Activated CD4-positive, alpha-beta T cell treated with anti-CD3 and anti-CD28 coated beads for 36 hours (primary cell): Measurements from ENCODE around the gene TMEM165. TPM values are rescaled to one million over a fixed set of nuclear protein-coding genes. Genes with fewer than 3 reads are reported as not detected.

Source experiments
- ATAC-seq: fragments of 200-7000 bp; cut with Tn5 transposase; one replicate; pipeline ENCODE4 v1.10.0; 2021; ENCODE audit warnings: mild to moderate bottlenecking, moderate library complexity
- CTCF ChIA-PET: fragments of 350-600 bp; sonication (Branson Sonifier 250); formaldehyde crosslinking; loops from one replicate; lab custom pipeline; 2021; ENCODE audit warnings: antibody characterized with exemption; lab: Charles Lee
- POLR2A ChIA-PET: fragments of 350-600 bp; sonication (Branson Sonifier 250); formaldehyde crosslinking; loops from one replicate; lab custom pipeline; 2021; ENCODE audit warnings: antibody characterized with exemption, inconsistent platforms; lab: Charles Lee
- DNase-seq: peaks from one replicate; pipeline ENCODE4 v3.0.0-alpha.2; 2020
- H3K27ac Mint-ChIP-seq: one replicate; pipeline ENCODE4 v1.8.0; 2021; ENCODE audit warnings: mixed read lengths
- H3K27me3 Mint-ChIP-seq: one replicate; pipeline ENCODE4 v1.8.0; 2021; ENCODE audit warnings: mixed read lengths
- H3K36me3 Mint-ChIP-seq: one replicate; pipeline ENCODE4 v1.8.0; 2021; ENCODE audit warnings: low read depth, mixed read lengths
- H3K4me1 Mint-ChIP-seq: one replicate; pipeline ENCODE4 v1.8.0; 2021; ENCODE audit warnings: mixed read lengths
- H3K4me3 Mint-ChIP-seq: one replicate; pipeline ENCODE4 v1.8.0; 2021; ENCODE audit warnings: mild to moderate bottlenecking, moderate library complexity, mixed read lengths
- H3K9me3 Mint-ChIP-seq: one replicate; pipeline ENCODE4 v1.8.0; 2021; ENCODE audit warnings: low read depth, mixed read lengths
- intact Hi-C, 2 experiments: fragments of 100-400 bp; cut with DNase I in 1 of 2; cut with micrococcal nuclease in 1 of 2; formaldehyde crosslinking; loops; one replicate each; pipeline versions ENCODE4 v1.14.2 to v1.15.1; 2022 to 2024; cut with DNase I, micrococcal nuclease
- total RNA-seq, 2 experiments: library from RNA; stranded (reverse); gene quantifications; one replicate each; pipeline ENCODE4 v1.2.3, GENCODE V29; 2021

Gene TMEM165
- total RNA-seq, 2 experiments from 2014 or later, result 43.4 to 49.5 TPM

DNA sequence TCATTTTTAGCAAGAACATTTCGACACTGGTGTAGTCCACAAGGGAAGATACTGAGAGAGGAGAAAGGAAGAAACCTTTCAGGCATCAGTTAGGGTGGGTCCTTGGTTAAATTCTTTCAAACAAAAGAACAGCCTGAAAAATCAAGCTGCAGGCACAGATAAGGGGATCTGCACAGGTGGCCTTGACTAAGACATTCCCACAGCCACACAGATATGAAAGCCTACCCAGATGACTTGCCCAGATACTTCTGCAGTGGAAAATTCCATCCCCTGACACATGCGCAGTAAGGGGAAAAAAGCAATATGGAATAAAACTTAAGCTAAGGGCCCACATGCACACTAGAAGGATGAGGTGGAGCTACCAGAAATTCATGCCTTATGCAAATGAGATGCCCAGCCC, 8.9 kb upstream of the TMEM165 start:
- Mint-ChIP-seq H3K4me3 (no peak overlapping the region), H3K27ac (no peak overlapping the region), H3K9me3 (no peaks in the 10 kb centered on the region), H3K27me3 (no peaks in the 10 kb centered on the region), H3K36me3 (no peaks in the 10 kb centered on the region), H3K4me1 (peaks cover 13% of the 10 kb centered on the region)
- intact Hi-C loops, result no loop called here
- POLR2A ChIA-PET, result no interaction called here
- ATAC-seq, result peak; percentile 57
- DNase-seq, result no peak
- CTCF ChIA-PET, result no interaction called here

DNA sequence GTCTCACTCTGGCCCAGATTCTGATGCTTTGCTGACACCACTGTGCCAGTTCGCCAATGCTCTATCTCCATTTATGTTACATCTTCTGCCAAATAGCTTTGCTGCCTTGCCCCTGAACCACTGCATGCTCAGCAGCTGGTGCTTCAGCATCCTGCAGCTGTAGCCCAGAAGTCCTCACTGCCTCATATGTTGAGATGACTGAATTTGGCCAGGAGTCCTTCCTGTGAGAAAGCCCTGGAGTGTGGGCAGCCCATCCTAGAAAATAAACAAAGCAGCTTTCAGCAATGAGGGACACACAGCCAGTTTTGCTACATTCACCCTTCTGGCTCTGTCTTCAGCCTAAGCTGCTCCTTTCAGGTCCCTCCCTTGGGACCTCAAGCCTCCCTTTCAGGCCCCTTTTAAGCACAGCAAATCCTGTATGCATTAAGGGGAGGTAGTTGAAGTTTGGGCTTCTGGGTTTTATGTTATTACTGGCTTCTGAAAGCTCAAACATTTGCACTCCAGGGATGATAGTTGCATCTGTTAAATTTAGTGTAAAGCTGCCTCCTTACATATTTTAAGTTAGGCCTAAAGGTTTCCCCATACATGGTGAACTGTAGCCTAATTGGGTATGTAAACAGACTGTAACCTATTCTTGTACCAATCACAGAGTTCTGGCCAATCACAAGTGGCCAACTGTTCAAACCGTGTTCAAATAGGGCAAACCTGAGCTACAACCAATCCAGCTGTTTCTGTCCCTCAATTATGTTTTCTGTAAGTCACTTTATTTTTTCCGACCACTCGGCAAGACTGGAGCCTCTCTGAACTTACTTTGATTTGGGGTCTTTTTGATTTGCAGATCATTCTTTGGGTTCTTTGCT, 2.1 kb upstream of the TMEM165 start:
- DNase-seq (no peak), ATAC-seq (no peak)
- H3K9me3 Mint-ChIP-seq, result no peaks in the 10 kb centered on the region
- H3K27ac Mint-ChIP-seq, result peak overlapping the region; percentile 26
- intact Hi-C loops, result loop anchor here in 1 of 2 experiments (2.0 kb wide), 1 partner anchor 459 kb away; the partner anchor contains the start of gene EXOC1
- CTCF ChIA-PET, result interaction anchor here (0.7 to 1.7 kb wide), 3 partner anchors 24 to 161 kb away, joined by 3 to 4 read pairs (median 3); no protein-coding TSS in a partner anchor
- no peak overlapping the region for H3K4me3 Mint-ChIP-seq
- H3K36me3 Mint-ChIP-seq, result peaks cover 19% of the 10 kb centered on the region
- H3K4me1 Mint-ChIP-seq, result peaks cover 22% of the 10 kb centered on the region
- POLR2A ChIA-PET, result interaction anchor here (0.5 kb wide), 1 partner anchor 423 kb away, joined by 4 read pairs; no protein-coding TSS in a partner anchor
- no peaks in the 10 kb centered on the region for H3K27me3 Mint-ChIP-seq

DNA sequence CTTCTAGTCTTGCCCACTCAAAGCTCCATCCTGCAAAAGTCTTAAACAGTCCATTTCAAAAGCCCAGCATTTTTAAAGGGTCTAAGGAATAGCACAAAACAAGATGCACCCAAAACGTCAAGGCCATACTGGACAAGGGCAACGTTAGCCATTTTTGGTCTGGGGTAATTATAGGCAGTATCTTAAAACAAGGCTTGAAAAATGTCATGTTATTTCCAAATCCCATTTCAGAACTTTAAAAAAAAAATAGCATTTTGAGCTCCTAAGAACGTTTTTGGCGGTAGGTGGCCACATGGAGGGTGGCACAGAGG, 584 bp upstream of the TMEM165 start:
- ChIA-PET CTCF (interaction anchor here (0.6 to 2.1 kb wide), 12 partner anchors 13 to 1378 kb away, joined by 3 to 11 read pairs (median 4); partner anchors contain the start of gene SRD5A3), POLR2A (interaction anchor here (0.6 kb wide), 1 partner anchor 22 kb away, joined by 6 read pairs; no protein-coding TSS in a partner anchor)
- peaks cover 30% of the 10 kb centered on the region for H3K4me1 Mint-ChIP-seq
- no peaks in the 10 kb centered on the region for H3K27me3 Mint-ChIP-seq
- H3K27ac Mint-ChIP-seq, result peak overlapping the region; percentile 89
- ATAC-seq, result no peak
- H3K36me3 Mint-ChIP-seq, result peaks cover 24% of the 10 kb centered on the region
- peak overlapping the region; percentile 89 for H3K4me3 Mint-ChIP-seq
- H3K9me3 Mint-ChIP-seq, result no peaks in the 10 kb centered on the region
- DNase-seq, result no peak
- intact Hi-C loops, result loop anchor here (1.0 to 5.0 kb wide), 7 partner anchors 37 to 1582 kb away; partner anchors contain the start of genes CLOCK (in 2 of the 2), EXOC1 (in 2 of the 2), SRD5A3 (in 2 of the 2) and NOA1 (in 1 of the 2)

DNA sequence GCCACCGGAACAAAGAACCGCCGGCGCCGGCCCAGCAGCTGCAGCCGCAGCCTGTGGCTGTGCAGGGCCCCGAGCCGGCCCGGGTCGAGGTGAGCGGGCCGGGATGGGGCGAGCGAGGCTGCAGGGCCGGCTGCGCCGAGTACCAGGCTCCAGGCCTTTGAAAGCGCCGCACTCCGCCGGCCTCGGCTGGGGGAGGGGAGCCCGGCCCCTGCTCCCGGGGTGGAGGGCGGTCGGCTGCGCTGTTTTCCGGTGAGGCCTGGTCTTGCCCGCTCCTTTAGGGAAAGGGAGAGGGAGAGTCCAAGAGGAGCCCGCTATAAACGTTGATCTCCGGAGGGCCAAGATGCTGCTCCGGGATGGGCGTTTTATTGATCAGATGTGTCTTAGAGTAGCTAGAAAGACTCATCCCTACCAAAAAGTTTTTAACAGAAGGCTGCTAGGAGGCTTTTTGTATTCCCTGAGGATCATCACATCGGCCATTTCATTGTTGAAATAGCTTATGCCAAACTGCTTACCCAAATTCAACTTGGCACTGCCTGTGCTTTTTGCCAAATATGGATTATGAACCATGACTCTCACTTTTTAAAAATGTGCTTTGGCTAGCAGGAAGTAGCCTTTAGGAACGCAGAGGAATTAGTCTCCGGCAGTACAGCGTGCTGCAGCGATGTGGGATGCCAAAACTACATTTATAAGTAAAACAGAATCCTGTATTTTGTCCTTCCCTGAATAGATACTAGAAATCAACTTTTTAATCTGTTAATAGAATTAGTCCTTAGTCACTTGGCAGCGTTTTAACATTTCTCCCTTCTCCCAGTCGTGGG, 760 bp downstream of the TMEM165 start:
- ChIA-PET CTCF (interaction anchor here (0.6 to 2.1 kb wide), 7 partner anchors 14 to 458 kb away, joined by 3 to 11 read pairs (median 4); partner anchors contain the start of gene SRD5A3), POLR2A (no interaction called here)
- Mint-ChIP-seq H3K27me3 (no peaks in the 10 kb centered on the region), H3K9me3 (no peaks in the 10 kb centered on the region), H3K36me3 (peaks cover 33% of the 10 kb centered on the region), H3K4me1 (peaks cover 30% of the 10 kb centered on the region), H3K4me3 (peak overlapping the region; percentile 89), H3K27ac (peak overlapping the region; percentile 81)
- intact Hi-C loops, result loop anchor here (2.0 to 5.0 kb wide), 4 partner anchors 36 to 990 kb away; partner anchors contain the start of genes AASDH (in 1 of the 2) and CEP135 (in 1 of the 2)
- DNase-seq (peak; percentile 50), ATAC-seq (peak; percentile 6)

DNA sequence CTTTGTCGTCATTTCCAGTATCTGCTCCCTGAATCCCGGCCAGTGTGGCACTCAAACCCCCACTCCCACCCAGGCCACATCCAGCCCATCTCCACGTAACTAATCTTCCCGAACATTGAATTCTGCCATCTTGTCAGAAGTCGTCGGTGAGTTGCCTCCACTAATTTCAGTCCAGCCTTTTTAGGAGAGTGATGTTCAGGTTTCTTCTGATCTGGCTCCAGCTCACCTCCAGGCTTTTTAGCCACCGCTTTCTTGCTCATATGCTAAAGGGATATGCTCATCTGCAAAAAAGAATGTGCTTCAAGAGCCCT, 1.3 kb downstream of the TMEM165 start:
- DNase-seq, result no peak
- CTCF ChIA-PET, result interaction anchor here (0.6 to 1.5 kb wide), 3 partner anchors 31 to 51 kb away, joined by 3 to 4 read pairs (median 4); partner anchors contain the start of gene SRD5A3

DNA sequence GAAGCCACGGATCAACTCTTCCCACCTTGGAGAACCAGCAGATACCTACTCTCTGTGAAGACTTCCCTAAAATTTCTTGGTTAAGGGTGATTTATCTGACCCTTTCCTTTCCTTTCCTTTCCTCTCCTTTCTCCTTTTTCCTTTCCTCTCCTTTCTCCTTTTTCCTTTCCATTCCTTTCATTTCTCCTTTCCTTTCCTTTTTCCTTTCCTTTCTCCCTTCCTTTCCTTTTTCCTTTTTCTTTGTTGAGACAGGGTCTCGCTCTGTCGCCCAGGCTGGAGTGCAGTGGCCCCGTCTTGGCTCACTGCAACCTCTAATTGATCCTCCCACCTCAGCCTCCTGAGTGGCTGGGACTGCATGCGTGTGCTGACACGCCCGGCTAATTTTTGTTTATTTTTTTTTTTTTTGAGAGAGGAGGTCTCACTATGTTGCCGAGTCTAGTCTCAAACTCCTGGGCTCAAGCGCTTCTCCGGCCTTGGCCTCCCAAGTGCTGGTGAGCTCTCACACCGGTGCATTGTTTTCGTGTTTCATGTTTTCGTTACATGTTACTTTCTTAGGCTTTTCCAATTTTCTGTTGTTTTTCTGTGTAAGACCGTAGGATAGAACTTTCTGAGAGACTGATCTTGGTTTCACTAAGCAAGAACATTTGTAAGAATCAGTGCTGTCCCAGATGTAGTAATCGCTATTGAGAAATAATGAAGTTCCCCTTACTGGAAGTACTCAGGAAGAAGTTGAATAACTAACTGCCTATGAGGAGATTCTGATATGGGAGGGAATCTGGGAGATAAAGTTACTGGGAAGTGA, 2.0 kb downstream of the TMEM165 start:
- Mint-ChIP-seq H3K27me3 (no peaks in the 10 kb centered on the region), H3K4me3 (peak overlapping the region; percentile 89), H3K9me3 (no peaks in the 10 kb centered on the region), H3K4me1 (peaks cover 30% of the 10 kb centered on the region), H3K36me3 (peaks cover 33% of the 10 kb centered on the region), H3K27ac (peak overlapping the region; percentile 81)
- ChIA-PET CTCF (interaction anchor here (1.2 to 1.5 kb wide), 3 partner anchors 11 to 52 kb away, joined by 3 to 5 read pairs (median 4); partner anchors contain the start of gene SRD5A3), POLR2A (no interaction called here)
- DNase-seq, result no peak
- intact Hi-C loops, result loop anchor here (2.0 to 5.0 kb wide), 4 partner anchors 35 to 989 kb away; partner anchors contain the start of genes AASDH (in 1 of the 2) and CEP135 (in 1 of the 2)
- no peak for ATAC-seq

More for the DNA sequence above, 1.3 kb downstream of the TMEM165 start:
- peak overlapping the region; percentile 89 for H3K4me3 Mint-ChIP-seq
- POLR2A ChIA-PET, result no interaction called here
- H3K9me3 Mint-ChIP-seq, result no peaks in the 10 kb centered on the region
- peak overlapping the region; percentile 81 for H3K27ac Mint-ChIP-seq
- no peak for ATAC-seq
- intact Hi-C loops, result loop anchor here (2.0 to 5.0 kb wide), 4 partner anchors 35 to 990 kb away; partner anchors contain the start of genes AASDH (in 1 of the 2) and CEP135 (in 1 of the 2)
- H3K36me3 Mint-ChIP-seq, result peaks cover 33% of the 10 kb centered on the region
- H3K27me3 Mint-ChIP-seq, result no peaks in the 10 kb centered on the region
- H3K4me1 Mint-ChIP-seq, result peaks cover 30% of the 10 kb centered on the region

DNA sequence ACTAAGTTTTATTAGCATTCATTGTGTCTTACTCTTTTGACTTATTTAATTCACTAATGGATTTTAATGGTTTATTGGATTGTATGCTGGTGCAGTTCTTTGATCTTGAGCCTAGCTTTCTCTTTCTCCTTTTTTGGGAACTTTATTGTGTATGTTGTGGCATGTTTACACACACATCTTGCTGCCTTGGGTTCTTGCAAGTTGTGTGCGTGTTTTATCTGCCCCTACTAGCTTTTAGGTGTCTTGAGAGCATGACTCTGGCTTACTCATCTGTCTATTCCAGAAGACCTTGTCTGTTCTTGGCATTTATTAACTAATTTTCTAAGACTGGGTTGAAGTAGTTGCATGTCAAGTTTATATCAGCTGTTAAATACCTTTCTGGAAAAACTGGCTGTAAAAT, 2.7 kb downstream of the TMEM165 start:
- no peak for DNase-seq
- ChIA-PET POLR2A (no interaction called here), CTCF (interaction anchor here (0.7 to 1.7 kb wide), 5 partner anchors 11 to 670 kb away, joined by 4 to 7 read pairs (median 5); partner anchors contain the start of gene SRD5A3)
- Mint-ChIP-seq H3K27ac (no peak overlapping the region), H3K36me3 (peaks cover 38% of the 10 kb centered on the region), H3K4me1 (peaks cover 33% of the 10 kb centered on the region), H3K9me3 (no peaks in the 10 kb centered on the region), H3K4me3 (peak overlapping the region; percentile 89), H3K27me3 (no peaks in the 10 kb centered on the region)
- no peak for ATAC-seq
- intact Hi-C loops, result loop anchor here (5.0 kb wide), 2 partner anchors 34 to 469 kb away; no protein-coding TSS in a partner anchor

DNA sequence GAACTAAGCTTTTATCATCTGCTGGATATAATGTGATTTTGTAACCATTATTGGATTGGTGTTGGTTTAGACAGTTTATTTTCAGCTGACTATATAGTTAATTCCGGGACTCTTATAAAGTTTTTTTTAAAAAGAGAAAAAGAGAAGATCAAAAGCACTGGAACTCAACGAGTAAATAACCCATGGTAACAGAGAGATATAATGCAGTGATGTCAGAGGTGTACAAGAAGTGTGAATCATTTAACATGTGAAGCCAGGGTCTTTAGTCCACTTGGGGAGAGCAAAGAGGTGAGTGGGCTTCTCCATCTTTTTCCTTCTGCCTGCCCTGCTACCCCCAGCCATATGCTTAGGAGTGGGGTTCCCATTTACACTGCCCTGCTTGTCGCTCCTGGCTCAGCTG, 3.2 kb downstream of the TMEM165 start:
- intact Hi-C loops, result loop anchor here (5.0 kb wide), 2 partner anchors 33 to 468 kb away; no protein-coding TSS in a partner anchor
- ChIA-PET POLR2A (no interaction called here), CTCF (interaction anchor here (0.7 to 1.7 kb wide), 6 partner anchors 10 to 671 kb away, joined by 3 to 7 read pairs (median 4); partner anchors contain the start of gene SRD5A3)
- no peaks in the 10 kb centered on the region for H3K27me3 Mint-ChIP-seq
- H3K27ac Mint-ChIP-seq, result no peak overlapping the region
- peaks cover 37% of the 10 kb centered on the region for H3K4me1 Mint-ChIP-seq
- ATAC-seq, result no peak
- H3K4me3 Mint-ChIP-seq, result peak overlapping the region; percentile 89
- no peak for DNase-seq
- H3K36me3 Mint-ChIP-seq, result peaks cover 43% of the 10 kb centered on the region
- no peaks in the 10 kb centered on the region for H3K9me3 Mint-ChIP-seq

DNA sequence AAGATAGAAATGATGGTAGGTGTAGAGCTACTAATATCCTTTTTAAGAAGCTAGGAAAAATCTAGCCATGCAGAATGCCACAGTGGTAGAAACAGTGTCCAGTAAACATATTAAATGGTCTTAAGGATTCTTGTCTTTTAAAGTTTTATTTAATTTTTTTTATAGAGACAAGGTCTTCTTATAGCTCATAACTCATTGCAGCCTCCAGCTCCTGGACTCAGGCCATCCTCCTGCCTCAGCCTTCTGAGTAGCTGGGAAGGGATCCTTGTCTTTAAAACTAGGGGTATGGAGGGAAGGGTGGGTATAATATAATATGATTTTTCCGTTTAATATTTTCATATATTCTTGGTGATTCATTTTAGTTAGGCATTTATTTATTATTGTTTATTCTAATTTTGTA, 3.8 kb downstream of the TMEM165 start:
- CTCF ChIA-PET, result interaction anchor here (1.5 to 1.7 kb wide), 3 partner anchors 17 to 55 kb away, joined by 3 to 7 read pairs (median 4); partner anchors contain the start of gene SRD5A3
- POLR2A ChIA-PET, result no interaction called here
- peak overlapping the region; percentile 89 for H3K4me3 Mint-ChIP-seq
- H3K36me3 Mint-ChIP-seq, result peaks cover 46% of the 10 kb centered on the region
- peaks cover 38% of the 10 kb centered on the region for H3K4me1 Mint-ChIP-seq
- H3K27ac Mint-ChIP-seq, result no peak overlapping the region
- H3K27me3 Mint-ChIP-seq, result no peaks in the 10 kb centered on the region
- no peaks in the 10 kb centered on the region for H3K9me3 Mint-ChIP-seq
- ATAC-seq (no peak), DNase-seq (no peak)
- intact Hi-C loops, result loop anchor here (5.0 kb wide), 2 partner anchors 33 to 468 kb away; no protein-coding TSS in a partner anchor

DNA sequence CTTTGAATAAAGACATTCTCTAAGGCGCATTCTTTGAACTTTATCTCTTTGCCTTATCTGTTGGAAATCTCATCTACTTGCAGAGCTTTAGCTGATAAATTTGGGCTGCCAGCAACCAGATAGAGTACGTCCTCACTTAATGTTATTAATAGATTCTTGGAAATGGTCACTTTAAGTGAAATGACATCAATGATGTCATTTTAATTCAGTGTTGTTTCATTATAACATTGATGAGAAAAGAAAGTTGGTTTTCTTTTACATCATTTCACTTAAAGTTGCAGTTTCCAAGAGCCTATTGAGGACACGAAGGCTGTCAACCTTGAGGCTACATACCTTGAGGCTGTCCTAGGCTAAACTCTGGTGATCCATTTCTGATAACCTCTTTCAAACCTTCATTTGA, 9.3 kb downstream of the TMEM165 start:
- Mint-ChIP-seq H3K36me3 (peaks cover 50% of the 10 kb centered on the region), H3K4me1 (peaks cover 34% of the 10 kb centered on the region), H3K27me3 (no peaks in the 10 kb centered on the region), H3K27ac (peak overlapping the region; percentile 16), H3K9me3 (no peaks in the 10 kb centered on the region), H3K4me3 (no peak overlapping the region)
- no peak for ATAC-seq
- intact Hi-C loops, result no loop called here
- no peak for DNase-seq
- CTCF ChIA-PET, result interaction anchor here (0.6 kb wide), 1 partner anchor 631 kb away, joined by 4 read pairs; no protein-coding TSS in a partner anchor
- POLR2A ChIA-PET, result no interaction called here
